ENCODE results near the gene MEG3.

- TF ChIP-seq POLR2AphosphoS5 (IDR thresholded peaks at IDR 0.05; ENCODE audit: low read depth, low read length) (no peak), TAF1 (IDR thresholded peaks at IDR 0.05; ENCODE audit: low read depth, low read length) (no peak), POLR2A (IDR thresholded peaks at IDR 0.05; ENCODE audit: low read depth, low read length) (no peak), POU2F2 (IDR thresholded peaks at IDR 0.05; ENCODE audit: low read depth, low read length) (no peak)
Measured at GRCh38 chr14:100851946-100852620, 26.2 kb downstream of the MEG3 start.
